B cell (primary cell): ENCODE results near the gene GSKIP. TPM values are rescaled to one million over a fixed set of nuclear protein-coding genes. Genes with fewer than 3 reads are reported as not detected.
"Not testable (repeated sequence)": the region's sequence is repeated elsewhere in the genome, so short reads cannot be mapped to it uniquely, and the experiment has no call there.

Experiments
- ATAC-seq: fragments of 200-7000 bp; cut with Tn5 transposase; one replicate; pipeline ENCODE4 v1.10.0; 2021; ENCODE audit warnings: low read depth, mild to moderate bottlenecking, moderate number of reproducible peaks, moderate library complexity
- CTCF ChIA-PET: fragments of 350-600 bp; sonication (Branson Sonifier 250); formaldehyde crosslinking; loops from one replicate; lab custom pipeline; 2021; ENCODE audit warnings: antibody characterized with exemption, inconsistent platforms; lab: Charles Lee
- POLR2A ChIA-PET: fragments of 350-600 bp; sonication (Branson Sonifier 250); formaldehyde crosslinking; loops from one replicate; lab custom pipeline; 2021; ENCODE audit warnings: antibody characterized with exemption; lab: Charles Lee
- DNase-seq: peaks from one replicate; pipeline ENCODE4 v3.0.0; 2013
- H2AFZ ChIP-seq: 2 replicates; pipeline ENCODE4 v1.6.1; 2012; ENCODE audit warnings: mild to moderate bottlenecking, low read depth, low read length; ENCODE audit not compliant: insufficient read depth, poor library complexity, severe bottlenecking
- H3K27ac ChIP-seq, 2 donors: 1 replicate in 1 of 2; 2 replicates in 1 of 2; pipeline ENCODE4 v1.5.1; 2012 to 2013; ENCODE audit warnings: low read length in 2 of 2, mild to moderate bottlenecking in 2 of 2, moderate library complexity in 1 of 2
- H3K27me3 ChIP-seq, 4 experiments: fragments of 200-600 bp in 1 of 4; sonication (generic) in 1 of 4; replicated peaks in 1 of 4; 1 replicate in 2 of 4; 2 replicates in 2 of 4; pipeline versions ENCODE4 v1.6.1 to v1.7.0; 2013 to 2016; ENCODE audit warnings: low read length in 3 of 4, mild to moderate bottlenecking in 2 of 4, mixed read lengths in 1 of 4, moderate library complexity in 1 of 4; ENCODE audit not compliant: insufficient read depth in 4 of 4, control insufficient read depth in 3 of 4; ENCODE audit errors: control extremely low read depth in 1 of 4
- H3K36me3 ChIP-seq, 2 experiments: replicated peaks in 1 of 2; 1 replicate in 1 of 2; 2 replicates in 1 of 2; pipeline versions ENCODE4 v1.6.1 to v1.7.1; 2013; ENCODE audit warnings: low read length in 1 of 2; ENCODE audit not compliant: insufficient read depth in 2 of 2, control insufficient read depth in 1 of 2; ENCODE audit errors: control extremely low read depth in 1 of 2, extremely low read depth in 1 of 2
- H3K4me1 ChIP-seq, 2 donors: fragments of 200-600 bp in 1 of 2; sonication (generic) in 1 of 2; 1 replicate in 1 of 2; 2 replicates in 1 of 2; pipeline versions ENCODE4 v1.5.1 to v1.6.1; 2013 to 2017; ENCODE audit warnings: low read length in 2 of 2; ENCODE audit not compliant: control insufficient read depth in 2 of 2, insufficient read depth in 2 of 2
- H3K4me2 ChIP-seq: replicated peaks from 2 replicates; pipeline ENCODE3; 2012; ENCODE audit warnings: mild to moderate bottlenecking, low read depth, low read length; ENCODE audit not compliant: poor library complexity, severe bottlenecking
- H3K4me3 ChIP-seq, 5 experiments: fragments of 200-600 bp in 1 of 5; sonication (generic) in 1 of 5; 1 replicate in 3 of 5; 2 replicates in 2 of 5; pipeline versions ENCODE4 v1.5.1 to v1.7.0; 2011 to 2016; ENCODE audit warnings: low read length in 4 of 5, mild to moderate bottlenecking in 4 of 5, low read depth in 2 of 5, control low read depth in 1 of 5, moderate library complexity in 1 of 5; ENCODE audit not compliant: insufficient read depth in 1 of 5; ENCODE audit errors: control extremely low read depth in 1 of 5, extremely low read depth in 1 of 5
- H3K79me2 ChIP-seq: fragments of 200-600 bp; sonication (generic); one replicate; pipeline ENCODE4 v1.6.0; 2016; ENCODE audit warnings: low read length; ENCODE audit not compliant: control insufficient read depth, insufficient read depth
- H3K9ac ChIP-seq: fragments of 200-600 bp; sonication (generic); 2 replicates; pipeline ENCODE4 v1.6.1; 2017; ENCODE audit warnings: mild to moderate bottlenecking, low read length, moderate library complexity
- H3K9me3 ChIP-seq, 3 donors: one replicate each; pipeline versions ENCODE4 v1.6.1 to v1.7.1; 2013; ENCODE audit warnings: low read length in 2 of 3; ENCODE audit not compliant: control insufficient read depth in 2 of 3, insufficient read depth in 1 of 3; ENCODE audit errors: control extremely low read depth in 1 of 3
- H4K20me1 ChIP-seq: 2 replicates; pipeline ENCODE4 v1.6.0; 2012; ENCODE audit warnings: mild to moderate bottlenecking, low read length; ENCODE audit not compliant: insufficient read depth, control insufficient read depth, poor library complexity, severe bottlenecking
- H3K27ac Mint-ChIP-seq: one replicate; pipeline ENCODE4 v1.8.0; 2021; ENCODE audit warnings: mixed read lengths
- H3K27me3 Mint-ChIP-seq: one replicate; pipeline ENCODE4 v1.8.0; 2021; ENCODE audit warnings: mixed read lengths
- H3K4me1 Mint-ChIP-seq: one replicate; pipeline ENCODE4 v1.8.0; 2021; ENCODE audit warnings: mixed read lengths
- H3K4me3 Mint-ChIP-seq: one replicate; pipeline ENCODE4 v1.8.0; 2021; ENCODE audit warnings: mixed read lengths
- H3K9me3 Mint-ChIP-seq: one replicate; pipeline ENCODE4 v1.8.0; 2022; ENCODE audit warnings: mixed read lengths; ENCODE audit not compliant: insufficient read depth
- EZH2 ChIP-seq: IDR thresholded peaks from 2 replicates; pipeline ENCODE4 v1.6.1; 2012; ENCODE audit warnings: borderline replicate concordance, low read depth, mild to moderate bottlenecking, moderate library complexity, low read length; ENCODE audit not compliant: insufficient read depth, poor library complexity, severe bottlenecking
- WGBS: methylation state at CpG from one replicate; pipeline ENCODE4 v1.1.5; 2013; ENCODE audit warnings: missing lambda C conversion rate; ENCODE audit not compliant: insufficient coverage; 5-methylcytosine and 5-hydroxymethylcytosine counted together
- intact Hi-C: fragments of 100-400 bp; cut with micrococcal nuclease; formaldehyde crosslinking; loops from one replicate; pipeline ENCODE4 v1.10.0; 2022
- polyA plus RNA-seq: library from polyadenylated mRNA; depleted of rRNA; stranded (reverse); fragments of >200 nt; gene quantifications from 2 replicates; pipeline ENCODE4 v1.2.3, GENCODE V29; 2012
- total RNA-seq, 2 donors: library from RNA; stranded (reverse); fragments of 120-200 nt in 1 of 2; gene quantifications; 1 replicate in 1 of 2; 2 replicates in 1 of 2; pipeline versions ENCODE4 v1.2.3 to v1.2.4, GENCODE V29; 2013 to 2022
- TF ChIP-seq, protein P1 (sequence below): fragments of 200-600 bp; IDR thresholded peaks from one replicate; pipeline ENCODE4 v1.8.0; 2022; ENCODE audit warnings: antibody characterized with exemption, mild to moderate bottlenecking

Gene GSKIP
- total and polyA plus RNA-seq, 2 donors (not counting 1 experiment from before 2014, with no cell fraction given), result 5.7 to 15.8 TPM

DNA sequence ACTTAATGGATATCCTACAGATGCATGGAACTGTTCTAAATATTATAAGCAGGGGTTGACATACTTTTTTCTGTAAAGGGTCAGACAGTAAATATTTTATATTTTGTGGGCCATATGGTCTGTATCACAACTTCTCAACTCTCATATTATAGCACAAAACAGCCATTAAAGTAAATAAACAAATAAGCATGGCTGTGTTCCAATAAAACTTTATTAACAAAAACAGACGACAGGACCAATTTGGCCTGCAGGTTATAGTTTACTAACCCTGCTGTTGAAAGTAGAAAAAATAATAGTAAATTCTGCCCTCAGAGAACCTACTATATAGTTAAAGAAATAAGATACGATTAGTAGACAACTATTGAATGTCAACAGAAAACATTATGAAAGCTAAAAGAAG lies 17.7 kb upstream of the GSKIP start:
- CTCF ChIA-PET, result no interaction called here
- WGBS, result no CpG with 5 or more reads among the region's 2 CpGs
- intact Hi-C loops, result no loop called here

DNA sequence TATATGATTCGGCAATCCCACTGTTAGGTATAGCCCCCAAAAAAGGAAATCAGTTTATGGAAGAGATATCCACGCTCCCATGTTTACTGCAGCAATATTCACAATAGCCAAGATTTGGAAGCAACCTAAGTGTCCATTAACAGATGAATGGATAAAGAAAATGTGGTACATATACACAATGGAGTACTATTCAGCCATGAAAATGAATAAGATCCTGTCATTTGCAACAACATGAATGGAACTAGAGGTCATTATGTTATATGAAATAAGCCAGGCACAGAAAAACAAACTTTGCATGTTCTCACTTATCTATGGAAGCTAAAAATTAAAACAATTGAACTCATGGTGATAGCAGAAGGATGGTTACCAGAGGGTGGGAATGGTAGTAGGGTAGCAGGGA lies 15.4 kb upstream of the GSKIP start:
- H3K27me3 ChIP-seq, H3K4me1 ChIP-seq, DNase-seq, H3K9me3 ChIP-seq, CTCF ChIA-PET, H3K9me3 Mint-ChIP-seq, H3K4me2 ChIP-seq, H2AFZ ChIP-seq, POLR2A ChIA-PET, H3K27me3 Mint-ChIP-seq, H3K9ac ChIP-seq, H3K27ac Mint-ChIP-seq, intact Hi-C loops, H3K36me3 ChIP-seq, H3K27ac ChIP-seq, H3K4me3 ChIP-seq, ATAC-seq, H3K4me3 Mint-ChIP-seq, H3K4me1 Mint-ChIP-seq: not testable (repeated sequence)
- no CpG with 5 or more reads among the region's 2 CpGs for WGBS
- H4K20me1 ChIP-seq, result peaks cover 13% of the 10 kb centered on the region
- peaks cover 57% of the 10 kb centered on the region for H3K79me2 ChIP-seq

More for the DNA sequence above, 17.7 kb upstream of the GSKIP start:
- no peaks in the 10 kb centered on the region for H3K4me1 Mint-ChIP-seq
- no peaks in the 10 kb centered on the region for H3K4me1 ChIP-seq
- peaks cover 13% of the 10 kb centered on the region for H4K20me1 ChIP-seq
- H3K4me3 Mint-ChIP-seq, result no peak overlapping the region
- TF ChIP-seq, protein P1, sequence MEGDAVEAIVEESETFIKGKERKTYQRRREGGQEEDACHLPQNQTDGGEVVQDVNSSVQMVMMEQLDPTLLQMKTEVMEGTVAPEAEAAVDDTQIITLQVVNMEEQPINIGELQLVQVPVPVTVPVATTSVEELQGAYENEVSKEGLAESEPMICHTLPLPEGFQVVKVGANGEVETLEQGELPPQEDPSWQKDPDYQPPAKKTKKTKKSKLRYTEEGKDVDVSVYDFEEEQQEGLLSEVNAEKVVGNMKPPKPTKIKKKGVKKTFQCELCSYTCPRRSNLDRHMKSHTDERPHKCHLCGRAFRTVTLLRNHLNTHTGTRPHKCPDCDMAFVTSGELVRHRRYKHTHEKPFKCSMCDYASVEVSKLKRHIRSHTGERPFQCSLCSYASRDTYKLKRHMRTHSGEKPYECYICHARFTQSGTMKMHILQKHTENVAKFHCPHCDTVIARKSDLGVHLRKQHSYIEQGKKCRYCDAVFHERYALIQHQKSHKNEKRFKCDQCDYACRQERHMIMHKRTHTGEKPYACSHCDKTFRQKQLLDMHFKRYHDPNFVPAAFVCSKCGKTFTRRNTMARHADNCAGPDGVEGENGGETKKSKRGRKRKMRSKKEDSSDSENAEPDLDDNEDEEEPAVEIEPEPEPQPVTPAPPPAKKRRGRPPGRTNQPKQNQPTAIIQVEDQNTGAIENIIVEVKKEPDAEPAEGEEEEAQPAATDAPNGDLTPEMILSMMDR, result no peak
- no peak for TF ChIP-seq EZH2
- H3K9ac ChIP-seq, result no peak overlapping the region
- DNase-seq (no peak), ATAC-seq (no peak)
- H3K9me3 Mint-ChIP-seq, result no peaks in the 10 kb centered on the region
- no peak overlapping the region for H2AFZ ChIP-seq
- no peak overlapping the region for H3K4me2 ChIP-seq
- peaks cover 1 to 6% of the 10 kb centered on the region in 2 experiments for H3K36me3 ChIP-seq
- H3K4me3 ChIP-seq, result no peak overlapping the region
- H3K27me3 Mint-ChIP-seq, result no peaks in the 10 kb centered on the region
- no peaks in the 10 kb centered on the region for H3K9me3 ChIP-seq
- H3K27me3 ChIP-seq, result no peaks in the 10 kb centered on the region
- H3K27ac Mint-ChIP-seq, result no peak overlapping the region
- POLR2A ChIA-PET, result no interaction called here
- peaks cover 40% of the 10 kb centered on the region for H3K79me2 ChIP-seq
- no peak overlapping the region for H3K27ac ChIP-seq
